Neuronal stem cell (in vitro differentiated cells): Measurements from ENCODE around the gene PANX1.

Experiments used
- DNase-seq: peaks from one replicate; pipeline ENCODE4 v3.0.0-alpha.2; 2013; ENCODE audit warnings: low spot score
- H2AFZ ChIP-seq: one replicate; pipeline ENCODE4 v1.6.1; 2013; ENCODE audit warnings: mild to moderate bottlenecking, low read length, inconsistent platforms
- H2AK5ac ChIP-seq: 2 replicates; pipeline ENCODE4 v1.6.1; 2013; ENCODE audit warnings: low read depth, mild to moderate bottlenecking, inconsistent platforms, low read length, moderate library complexity, mixed read lengths
- H2BK120ac ChIP-seq: 2 replicates; pipeline ENCODE4 v1.6.1; 2013; ENCODE audit warnings: low read depth, mild to moderate bottlenecking, inconsistent platforms, low read length, moderate library complexity, mixed read lengths
- H2BK12ac ChIP-seq: one replicate; pipeline ENCODE4 v1.6.1; 2013; ENCODE audit warnings: low read length, inconsistent platforms
- H2BK15ac ChIP-seq: 2 replicates; pipeline ENCODE4 v1.6.1; 2013; ENCODE audit warnings: mild to moderate bottlenecking, low read length, inconsistent platforms, mixed read lengths
- H2BK5ac ChIP-seq: one replicate; pipeline ENCODE4 v1.6.1; 2013; ENCODE audit warnings: inconsistent platforms, mild to moderate bottlenecking, low read length, moderate library complexity
- H3K14ac ChIP-seq: one replicate; pipeline ENCODE4 v1.6.1; 2013; ENCODE audit warnings: low read length, inconsistent platforms
- H3K18ac ChIP-seq: 2 replicates; pipeline ENCODE4 v1.6.1; 2013; ENCODE audit warnings: low read length, inconsistent platforms
- H3K23ac ChIP-seq: 2 replicates; pipeline ENCODE4 v1.6.1; 2013; ENCODE audit warnings: low read depth, mild to moderate bottlenecking, mixed read lengths, low read length, inconsistent platforms; ENCODE audit not compliant: poor library complexity
- H3K27ac ChIP-seq: replicated peaks from 3 replicates; pipeline ENCODE4 v1.5.1; 2013; ENCODE audit warnings: low read length, inconsistent platforms
- H3K27me3 ChIP-seq, 3 experiments: 2 replicates each; pipeline ENCODE4 v1.6.1; 2013; ENCODE audit warnings: low read length in 3 of 3, mild to moderate bottlenecking in 2 of 3, inconsistent platforms in 1 of 3, low read depth in 1 of 3, mixed read lengths in 1 of 3, moderate library complexity in 1 of 3; ENCODE audit not compliant: control insufficient read depth in 3 of 3, insufficient read depth in 3 of 3
- H3K36me3 ChIP-seq, 2 donors: replicated peaks in 1 of 2; 2 replicates each; pipeline ENCODE4 v1.6.1; 2013; ENCODE audit warnings: low read length in 2 of 2; ENCODE audit not compliant: control insufficient read depth in 2 of 2, insufficient read depth in 2 of 2
- H3K4ac ChIP-seq: 2 replicates; pipeline ENCODE4 v1.6.1; 2013; ENCODE audit warnings: inconsistent platforms, mild to moderate bottlenecking, low read length, moderate library complexity
- H3K4me1 ChIP-seq, 2 donors: 1 replicate in 1 of 2; 2 replicates in 1 of 2; pipeline ENCODE4 v1.6.1; 2013; ENCODE audit warnings: low read length in 2 of 2, low read depth in 1 of 2; ENCODE audit not compliant: control insufficient read depth in 2 of 2, insufficient read depth in 1 of 2
- H3K4me2 ChIP-seq: one replicate; pipeline ENCODE4 v1.6.1; 2013; ENCODE audit warnings: mild to moderate bottlenecking, low read length, inconsistent platforms; ENCODE audit not compliant: insufficient read depth, poor library complexity, severe bottlenecking
- H3K4me3 ChIP-seq, 2 donors: 2 replicates each; pipeline ENCODE4 v1.5.1; 2013; ENCODE audit warnings: low read length in 2 of 2, mild to moderate bottlenecking in 2 of 2, inconsistent platforms in 1 of 2, moderate library complexity in 1 of 2
- H3K79me1 ChIP-seq: one replicate; pipeline ENCODE4 v1.6.1; 2013; ENCODE audit warnings: low read depth, mild to moderate bottlenecking, inconsistent platforms, low read length, moderate library complexity
- H3K9ac ChIP-seq: one replicate; pipeline ENCODE4 v1.6.1; 2013; ENCODE audit warnings: mild to moderate bottlenecking, low read depth, low read length, inconsistent platforms; ENCODE audit not compliant: poor library complexity
- H3K9me3 ChIP-seq, 2 donors: replicated peaks in 1 of 2; 2 replicates each; pipeline versions ENCODE3 to v1.6.1; 2013; ENCODE audit warnings: low read length in 2 of 2, mild to moderate bottlenecking in 2 of 2, inconsistent platforms in 1 of 2, low read depth in 1 of 2, mixed read lengths in 1 of 2, moderate library complexity in 1 of 2; ENCODE audit not compliant: control insufficient read depth in 2 of 2, insufficient read depth in 1 of 2
- H4K8ac ChIP-seq: one replicate; pipeline ENCODE4 v1.6.1; 2013; ENCODE audit warnings: low read depth, mild to moderate bottlenecking, inconsistent platforms, low read length, moderate library complexity
- H4K91ac ChIP-seq: one replicate; pipeline ENCODE4 v1.6.1; 2013; ENCODE audit warnings: low read length, low read depth, mild to moderate bottlenecking, inconsistent platforms; ENCODE audit not compliant: poor library complexity
- WGBS, 2 donors: extraction: QIAGEN DNeasy Blood & Tissue Kit; methylation state at CpG; one replicate each; pipeline ENCODE4 v1.1.7; 2013; ENCODE audit warnings: missing lambda C conversion rate in 2 of 2, mixed read lengths in 1 of 2; ENCODE audit not compliant: insufficient read length in 2 of 2, insufficient replicate concordance in 1 of 2; ENCODE audit errors: extremely low coverage in 2 of 2; 5-methylcytosine and 5-hydroxymethylcytosine counted together

PANX1 gene

GRCh38 chr11:94179696-94180095, 51.1 kb downstream of the PANX1 start:
- no peak overlapping the region for H3K14ac ChIP-seq
- no peak overlapping the region for H2BK120ac ChIP-seq
- no peak overlapping the region for H4K8ac ChIP-seq
- WGBS, 2 donors = no CpG with 5 or more reads among the region's 12 CpGs
- H3K27me3 ChIP-seq = no peaks in the 10 kb centered on the region
- H3K9me3 ChIP-seq = no peaks in the 10 kb centered on the region
- no peak overlapping the region for H3K23ac ChIP-seq
- H2BK12ac ChIP-seq = no peak overlapping the region
- H2BK15ac ChIP-seq = no peak overlapping the region
- H3K4me3 ChIP-seq = no peak overlapping the region
- H3K79me1 ChIP-seq = peaks cover 4% of the 10 kb centered on the region
- no peak overlapping the region for H3K9ac ChIP-seq
- no peak overlapping the region for H3K4me2 ChIP-seq
- H4K91ac ChIP-seq = no peak overlapping the region
- H3K36me3 ChIP-seq = peaks cover 16 to 85% of the 10 kb centered on the region in 2 donors
- H3K4ac ChIP-seq = no peak overlapping the region
- H3K27ac ChIP-seq = no peak overlapping the region
- no peak overlapping the region for H2AFZ ChIP-seq
- no peak overlapping the region for H3K18ac ChIP-seq
- H2BK5ac ChIP-seq = no peak overlapping the region
- no peak for DNase-seq
- no peaks in the 10 kb centered on the region for H3K4me1 ChIP-seq
- no peak overlapping the region for H2AK5ac ChIP-seq

- no peak overlapping the region for H3K4me3 ChIP-seq
- H3K27me3 ChIP-seq = no peaks in the 10 kb centered on the region
- H2BK5ac ChIP-seq = no peak overlapping the region
- WGBS, 2 donors = no CpG with 5 or more reads among the region's 5 CpGs
- no peaks in the 10 kb centered on the region for H3K9me3 ChIP-seq
- no peak overlapping the region for H2BK120ac ChIP-seq
- no peak for DNase-seq
- H4K91ac ChIP-seq = no peak overlapping the region
- no peak overlapping the region for H3K4me2 ChIP-seq
- no peak overlapping the region for H3K14ac ChIP-seq
- no peak overlapping the region for H3K27ac ChIP-seq
- no peak overlapping the region for H2AK5ac ChIP-seq
- no peak overlapping the region for H3K9ac ChIP-seq
- peaks cover 4% of the 10 kb centered on the region for H3K79me1 ChIP-seq
- H3K4me1 ChIP-seq = no peaks in the 10 kb centered on the region
- H2AFZ ChIP-seq = no peak overlapping the region
- no peak overlapping the region for H3K18ac ChIP-seq
- peaks cover 16 to 91% of the 10 kb centered on the region in 2 donors for H3K36me3 ChIP-seq
- H2BK12ac ChIP-seq = no peak overlapping the region
- H3K4ac ChIP-seq = no peak overlapping the region
- no peak overlapping the region for H2BK15ac ChIP-seq
- H3K23ac ChIP-seq = no peak overlapping the region
- no peak overlapping the region for H4K8ac ChIP-seq
These were observed 52.9 kb downstream of the PANX1 start for GRCh38 chr11:94181526-94181925.

- H3K4me1 ChIP-seq = peaks cover 0 to 2% of the 10 kb centered on the region in 2 donors
- no peak overlapping the region for H2AFZ ChIP-seq
- no peak overlapping the region for H2BK15ac ChIP-seq
- H3K36me3 ChIP-seq = peaks cover 16 to 88% of the 10 kb centered on the region in 2 donors
- no peak overlapping the region for H3K14ac ChIP-seq
- no peaks in the 10 kb centered on the region for H3K27me3 ChIP-seq
- no peak overlapping the region for H2BK120ac ChIP-seq
- WGBS, 2 donors = no CpG with 5 or more reads among the region's 2 CpGs
- H2AK5ac ChIP-seq = no peak overlapping the region
- H3K18ac ChIP-seq = no peak overlapping the region
- H2BK5ac ChIP-seq = no peak overlapping the region
- H3K4me3 ChIP-seq = no peak overlapping the region
- H4K8ac ChIP-seq = no peak overlapping the region
- H3K9me3 ChIP-seq = no peaks in the 10 kb centered on the region
- no peak overlapping the region for H3K9ac ChIP-seq
- H3K4ac ChIP-seq = no peak overlapping the region
- peaks cover 4% of the 10 kb centered on the region for H3K79me1 ChIP-seq
- H3K23ac ChIP-seq = no peak overlapping the region
- H2BK12ac ChIP-seq = no peak overlapping the region
- H3K27ac ChIP-seq = no peak overlapping the region
- no peak overlapping the region for H4K91ac ChIP-seq
- DNase-seq = no peak
- no peak overlapping the region for H3K4me2 ChIP-seq
These were observed 53.3 kb downstream of the PANX1 start for GRCh38 chr11:94181943-94182342.

- no peak overlapping the region for H3K4me2 ChIP-seq
- H3K4me1 ChIP-seq = peaks cover 0 to 2% of the 10 kb centered on the region in 2 donors
- H3K4me3 ChIP-seq = no peak overlapping the region
- H4K8ac ChIP-seq = no peak overlapping the region
- H3K14ac ChIP-seq = no peak overlapping the region
- DNase-seq = no peak
- H3K9me3 ChIP-seq = no peaks in the 10 kb centered on the region
- H2BK15ac ChIP-seq = no peak overlapping the region
- H3K23ac ChIP-seq = no peak overlapping the region
- H3K27ac ChIP-seq = no peak overlapping the region
- H3K36me3 ChIP-seq = peaks cover 14 to 77% of the 10 kb centered on the region in 2 donors
- no peak overlapping the region for H3K18ac ChIP-seq
- no peaks in the 10 kb centered on the region for H3K27me3 ChIP-seq
- H2BK12ac ChIP-seq = no peak overlapping the region
- H2BK120ac ChIP-seq = no peak overlapping the region
- no peak overlapping the region for H2BK5ac ChIP-seq
- no peak overlapping the region for H3K9ac ChIP-seq
- H3K79me1 ChIP-seq = peaks cover 3% of the 10 kb centered on the region
- H2AK5ac ChIP-seq = no peak overlapping the region
- H3K4ac ChIP-seq = no peak overlapping the region
- WGBS, 2 donors = no CpG with 5 or more reads among the region's 8 CpGs
- no peak overlapping the region for H2AFZ ChIP-seq
- H4K91ac ChIP-seq = no peak overlapping the region
These were observed 54.7 kb downstream of the PANX1 start for GRCh38 chr11:94183251-94183885.
